Hepatocyte (in vitro differentiated cells): Measurements from ENCODE around the gene HEATR1. TPM values are rescaled to one million over a fixed set of nuclear protein-coding genes. Genes with fewer than 3 reads are reported as not detected.

ENCODE experiments used
- DNase-seq: peaks from one replicate; pipeline ENCODE4 v3.0.0-alpha.2; 2016; ENCODE audit warnings: low spot score
- H2AFZ ChIP-seq: fragments of 200-600 bp; sonication (generic); 2 replicates; pipeline ENCODE4 v1.6.0; 2016; ENCODE audit warnings: antibody characterized with exemption, mild to moderate bottlenecking
- H3K27ac ChIP-seq: fragments of 200-600 bp; sonication (generic); 2 replicates; pipeline ENCODE4 v1.5.1; 2016; ENCODE audit warnings: mild to moderate bottlenecking
- H3K27me3 ChIP-seq: fragments of 200-600 bp; sonication (generic); 2 replicates; pipeline ENCODE4 v1.6.1; 2016
- H3K36me3 ChIP-seq: fragments of 200-600 bp; sonication (generic); replicated peaks from 2 replicates; pipeline ENCODE4 v1.5.1; 2016; ENCODE audit warnings: low read depth; ENCODE audit not compliant: insufficient read depth
- H3K4me1 ChIP-seq: fragments of 200-600 bp; sonication (generic); 2 replicates; pipeline ENCODE4 v1.5.1; 2016; ENCODE audit warnings: mild to moderate bottlenecking, moderate library complexity; ENCODE audit not compliant: insufficient read depth
- H3K4me2 ChIP-seq: fragments of 200-600 bp; sonication (generic); 2 replicates; pipeline ENCODE4 v1.6.0; 2016
- H3K4me3 ChIP-seq: fragments of 200-600 bp; sonication (generic); 2 replicates; pipeline ENCODE4 v1.5.1; 2016; ENCODE audit warnings: mild to moderate bottlenecking
- H3K79me2 ChIP-seq: fragments of 200-600 bp; sonication (generic); 2 replicates; pipeline ENCODE4 v1.6.0; 2017; ENCODE audit warnings: mild to moderate bottlenecking
- H3K9me2 ChIP-seq: fragments of 200-600 bp; sonication (generic); replicated peaks from 2 replicates; pipeline ENCODE4 v1.6.0; 2017; ENCODE audit warnings: mild to moderate bottlenecking; ENCODE audit not compliant: insufficient read depth
- H3K9me3 ChIP-seq: fragments of 200-600 bp; sonication (generic); 2 replicates; pipeline ENCODE4 v1.5.1; 2016; ENCODE audit warnings: low read depth, mild to moderate bottlenecking
- H4K20me1 ChIP-seq: fragments of 200-600 bp; sonication (generic); 2 replicates; pipeline ENCODE4 v1.6.0; 2016; ENCODE audit warnings: mild to moderate bottlenecking; ENCODE audit not compliant: insufficient read depth, poor library complexity, severe bottlenecking
- CTCF ChIP-seq: fragments of 200-600 bp; sonication (generic); IDR thresholded peaks from 2 replicates; pipeline ENCODE4 v1.5.1; 2016; ENCODE audit warnings: antibody characterized with exemption, mild to moderate bottlenecking; ENCODE audit not compliant: poor library complexity
- EZH2 ChIP-seq: fragments of 200-600 bp; sonication (generic); IDR thresholded peaks from 2 replicates; pipeline ENCODE4 v1.6.1; 2016; ENCODE audit warnings: antibody characterized with exemption, mild to moderate bottlenecking, borderline replicate concordance
- EZH2phosphoT487 ChIP-seq: fragments of 200-600 bp; sonication (generic); IDR thresholded peaks from one replicate; pipeline ENCODE4 v1.6.1; 2018; ENCODE audit warnings: antibody characterized with exemption, mild to moderate bottlenecking, low read depth, moderate library complexity; ENCODE audit not compliant: unreplicated experiment, severe bottlenecking
- WGBS: methylation state at CpG from one replicate; pipeline ENCODE4 v1.1.6; 2016; ENCODE audit warnings: low lambda C conversion rate; ENCODE audit errors: missing lambda C conversion rate; 5-methylcytosine and 5-hydroxymethylcytosine counted together
- polyA plus RNA-seq: library from polyadenylated mRNA; unstranded; fragments of >200 nt; fragmentation: Nextera tagmentation; extraction: Ambion mirVana; gene quantifications from 2 replicates; pipeline ENCODE4 v1.2.1, GENCODE V29; 2016
- total RNA-seq: library from RNA; depleted of rRNA; stranded (reverse); fragments of >200 nt; gene quantifications from 2 replicates; pipeline ENCODE4 v1.2.3, GENCODE V29; 2014

The HEATR1 gene
- 25.2 and 27.8 TPM in 2 replicates for total RNA-seq
- polyA plus RNA-seq = 7.7 and 8.5 TPM in 2 replicates

- H3K79me2 ChIP-seq = peaks cover 17% of the 10 kb centered on the region
- DNase-seq = peak; percentile 96
- H3K27me3 ChIP-seq = no peaks in the 10 kb centered on the region
- H3K4me2 ChIP-seq = peak within 1 kb of the TSS; percentile 89
- H2AFZ ChIP-seq = peak within 1 kb of the TSS; percentile 88
- H3K4me3 ChIP-seq = peak within 1 kb of the TSS; percentile 89
- H3K36me3 ChIP-seq = no peaks in the 10 kb centered on the region
- H3K9me2 ChIP-seq = no peaks in the 10 kb centered on the region
- WGBS = under 1% methylated on average over 54 of the region's 54 CpGs
- peak within 1 kb of the TSS; percentile 70 for H3K27ac ChIP-seq
- peaks cover 8% of the 10 kb centered on the region for H3K4me1 ChIP-seq
- H3K9me3 ChIP-seq = no peaks in the 10 kb centered on the region
- H4K20me1 ChIP-seq = no peaks in the 10 kb centered on the region
- no peak for TF ChIP-seq EZH2
- TF ChIP-seq CTCF = no peak
- TF ChIP-seq EZH2phosphoT487 = no peak
Observed at GRCh38 chr1:236603991-236604904, at the start of gene HEATR1. Gene HEATR1 (minus strand): TSS chr1:236604516. CDS start chr1:236604095, 421 bp downstream.

GRCh38 chr1:236645016-236645680, 40.8 kb upstream of the HEATR1 start:
- 91% methylated on average over 5 of the region's 5 CpGs for WGBS

GRCh38 chr1:236642763-236643162, 38.4 kb upstream of the HEATR1 start:
- WGBS = 90% methylated on average over 4 of the region's 4 CpGs
- H4K20me1 ChIP-seq = no peaks in the 10 kb centered on the region
- H3K9me2 ChIP-seq = no peaks in the 10 kb centered on the region
- no peaks in the 10 kb centered on the region for H3K36me3 ChIP-seq
- no peak overlapping the region for H3K4me3 ChIP-seq
- no peak overlapping the region for H3K27ac ChIP-seq
- no peaks in the 10 kb centered on the region for H3K9me3 ChIP-seq
- H3K27me3 ChIP-seq = no peaks in the 10 kb centered on the region
- H3K4me1 ChIP-seq = no peaks in the 10 kb centered on the region
- no peaks in the 10 kb centered on the region for H3K79me2 ChIP-seq
- no peak for DNase-seq
- no peak overlapping the region for H2AFZ ChIP-seq
- TF ChIP-seq CTCF (no peak), EZH2 (no peak)
- H3K4me2 ChIP-seq = no peak overlapping the region

More at GRCh38 chr1:236645016-236645680, 40.8 kb upstream of the HEATR1 start:
- no peak for TF ChIP-seq CTCF
- no peak for TF ChIP-seq EZH2
- no peak for TF ChIP-seq EZH2phosphoT487
- Histone ChIP-seq H2AFZ (no peak overlapping the region), H3K27ac (no peak overlapping the region), H3K79me2 (no peaks in the 10 kb centered on the region), H4K20me1 (no peaks in the 10 kb centered on the region), H3K36me3 (no peaks in the 10 kb centered on the region), H3K4me1 (no peaks in the 10 kb centered on the region), H3K4me3 (no peak overlapping the region), H3K4me2 (no peak overlapping the region), H3K27me3 (no peaks in the 10 kb centered on the region), H3K9me2 (no peaks in the 10 kb centered on the region), H3K9me3 (no peaks in the 10 kb centered on the region)
- peak; percentile 6 for DNase-seq
